Upper lobe of right lung (tissue), 1 donor: Measurements from ENCODE around the gene MYH9. TPM values are rescaled to one million over a fixed set of nuclear protein-coding genes. Genes with fewer than 3 reads are reported as not detected.

Experiments
- ATAC-seq: fragments of 200-7000 bp; cut with Tn5 transposase; one replicate; pipeline ENCODE4 v1.9.1; 2020; ENCODE audit warnings: mild to moderate bottlenecking, moderate library complexity
- DNase-seq: peaks from one replicate; pipeline ENCODE4 v3.0.0-alpha.2; 2020
- H3K27ac ChIP-seq: fragments of 200-600 bp; one replicate; pipeline ENCODE4 v1.8.0; 2022
- H3K27me3 ChIP-seq: fragments of 200-600 bp; one replicate; pipeline ENCODE4 v1.8.0; 2022; ENCODE audit warnings: mild to moderate bottlenecking
- H3K36me3 ChIP-seq: fragments of 200-600 bp; one replicate; pipeline ENCODE4 v1.8.0; 2022
- H3K4me1 ChIP-seq: fragments of 200-600 bp; one replicate; pipeline ENCODE4 v1.8.0; 2022
- H3K4me3 ChIP-seq: fragments of 200-600 bp; one replicate; pipeline ENCODE4 v1.8.0; 2022; ENCODE audit warnings: mild to moderate bottlenecking
- H3K9me3 ChIP-seq: fragments of 200-600 bp; one replicate; pipeline ENCODE4 v1.8.0; 2022
- intact Hi-C: fragments of 100-400 bp; cut with DNase I; formaldehyde crosslinking; loops from one replicate; pipeline ENCODE4 v1.11.0; 2022
- total RNA-seq: library from RNA; stranded (reverse); fragmentation: NEBNext Ultra II Directional; extraction: Animal tissue kit (Norgen Biotek cat#: 25700); gene quantifications from one replicate; pipeline ENCODE4 v1.2.1, GENCODE V29; 2021
- TF ChIP-seq, protein P1 (sequence below): fragments of 200-600 bp; IDR thresholded peaks from one replicate; pipeline ENCODE4 v1.8.0; 2022; ENCODE audit warnings: antibody characterized with exemption
- donor health status: DM: no; HTN: yes; CAD: no; lungs with severe emphysema.

Gene MYH9
- total RNA-seq, 1 donor from 2014 or later = 842 TPM

- ATAC-seq (no peak), DNase-seq (peak; percentile 67)
- intact Hi-C loops = no loop called here
- Histone ChIP-seq H3K4me3 (no peak overlapping the region), H3K36me3 (peaks cover 86% of the 10 kb centered on the region), H3K27ac (no peak overlapping the region), H3K4me1 (peaks cover 19% of the 10 kb centered on the region), H3K9me3 (no peaks in the 10 kb centered on the region), H3K27me3 (no peaks in the 10 kb centered on the region)
- TF ChIP-seq, protein P1, sequence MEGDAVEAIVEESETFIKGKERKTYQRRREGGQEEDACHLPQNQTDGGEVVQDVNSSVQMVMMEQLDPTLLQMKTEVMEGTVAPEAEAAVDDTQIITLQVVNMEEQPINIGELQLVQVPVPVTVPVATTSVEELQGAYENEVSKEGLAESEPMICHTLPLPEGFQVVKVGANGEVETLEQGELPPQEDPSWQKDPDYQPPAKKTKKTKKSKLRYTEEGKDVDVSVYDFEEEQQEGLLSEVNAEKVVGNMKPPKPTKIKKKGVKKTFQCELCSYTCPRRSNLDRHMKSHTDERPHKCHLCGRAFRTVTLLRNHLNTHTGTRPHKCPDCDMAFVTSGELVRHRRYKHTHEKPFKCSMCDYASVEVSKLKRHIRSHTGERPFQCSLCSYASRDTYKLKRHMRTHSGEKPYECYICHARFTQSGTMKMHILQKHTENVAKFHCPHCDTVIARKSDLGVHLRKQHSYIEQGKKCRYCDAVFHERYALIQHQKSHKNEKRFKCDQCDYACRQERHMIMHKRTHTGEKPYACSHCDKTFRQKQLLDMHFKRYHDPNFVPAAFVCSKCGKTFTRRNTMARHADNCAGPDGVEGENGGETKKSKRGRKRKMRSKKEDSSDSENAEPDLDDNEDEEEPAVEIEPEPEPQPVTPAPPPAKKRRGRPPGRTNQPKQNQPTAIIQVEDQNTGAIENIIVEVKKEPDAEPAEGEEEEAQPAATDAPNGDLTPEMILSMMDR = no peak
Observed at GRCh38 chr22:36288571-36289405, 99.0 kb downstream of the MYH9 start.

- Histone ChIP-seq H3K27me3 (no peaks in the 10 kb centered on the region), H3K4me3 (no peak overlapping the region), H3K36me3 (peaks cover 86% of the 10 kb centered on the region), H3K9me3 (no peaks in the 10 kb centered on the region), H3K27ac (no peak overlapping the region), H3K4me1 (peaks cover 19% of the 10 kb centered on the region)
- intact Hi-C loops = no loop called here
- peak; percentile 2 for ATAC-seq
- DNase-seq = peak; percentile 69
- TF ChIP-seq, protein P1 = no peak
Observed at GRCh38 chr22:36287881-36288515, 99.8 kb downstream of the MYH9 start.

DNA sequence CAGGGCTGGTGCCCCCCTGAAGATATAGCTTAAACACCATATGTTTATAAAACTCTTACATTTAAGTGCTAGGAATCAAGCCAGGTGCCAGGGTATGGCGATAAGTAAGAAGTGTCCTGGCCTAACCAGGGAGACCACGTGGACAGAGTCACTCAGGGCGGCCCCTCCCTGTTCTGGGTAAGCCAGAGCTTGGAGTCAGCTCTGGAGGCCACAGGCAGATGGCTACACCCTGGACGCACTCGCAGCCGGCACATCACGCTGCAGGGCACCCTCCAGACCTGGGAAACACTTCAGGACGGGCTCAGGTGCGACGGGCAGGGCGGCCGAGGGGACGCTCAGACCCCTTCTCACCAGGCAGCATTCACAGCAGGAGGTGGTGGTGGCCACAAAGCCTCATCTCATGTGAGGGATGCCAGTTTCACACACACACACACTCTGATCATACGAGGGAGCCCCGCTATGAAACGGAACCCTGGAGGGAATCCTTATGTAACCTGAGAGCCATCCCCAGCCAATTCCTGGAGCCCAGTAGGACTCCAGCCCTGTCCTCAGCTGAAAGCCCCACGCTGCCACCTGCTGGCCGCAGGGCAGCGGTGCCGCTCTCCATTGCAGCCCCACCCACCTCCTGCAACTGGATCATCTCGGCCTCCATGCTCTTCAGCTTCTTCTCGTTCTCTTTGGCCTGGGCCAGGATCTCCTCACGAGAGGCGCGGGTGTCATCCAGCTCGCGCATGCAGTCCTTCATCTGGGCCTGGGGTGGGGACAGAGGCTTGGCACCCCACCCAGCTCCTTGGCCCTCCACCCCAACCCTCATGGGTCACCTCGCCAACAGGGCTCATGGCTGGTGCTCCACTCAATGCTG, 101.4 kb downstream of the MYH9 start:
- intact Hi-C loops = no loop called here
- ATAC-seq (peak; percentile 87), DNase-seq (peak; percentile 87)
- H3K4me1 ChIP-seq = peaks cover 19% of the 10 kb centered on the region
- H3K36me3 ChIP-seq = peaks cover 87% of the 10 kb centered on the region
- no peaks in the 10 kb centered on the region for H3K27me3 ChIP-seq
- H3K4me3 ChIP-seq = no peak overlapping the region
- no peaks in the 10 kb centered on the region for H3K9me3 ChIP-seq
- H3K27ac ChIP-seq = peak overlapping the region; percentile 51
- TF ChIP-seq, protein P1 = peak; percentile 94

DNA sequence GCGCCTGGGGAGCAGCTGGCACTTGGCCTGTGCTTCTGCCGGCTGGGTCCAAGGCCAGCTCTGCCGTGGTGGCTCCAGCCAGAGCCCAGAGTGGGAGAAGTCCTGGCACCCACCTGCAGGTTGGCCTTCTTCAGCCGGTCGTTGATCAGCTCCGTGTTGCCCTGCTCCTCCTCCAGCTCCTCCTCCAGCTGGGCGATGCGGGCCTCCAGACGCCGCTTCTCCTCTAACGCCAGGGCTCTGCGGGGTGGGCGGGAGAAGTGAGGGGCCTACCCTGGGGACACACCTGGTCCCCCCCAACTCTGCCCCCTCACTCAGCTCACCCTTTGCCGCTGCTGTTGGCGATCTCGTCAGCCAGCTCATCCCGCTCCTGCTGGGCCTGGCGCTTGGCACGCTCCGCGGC, 102.2 kb downstream of the MYH9 start:
- no peak for ATAC-seq
- Histone ChIP-seq H3K4me3 (no peak overlapping the region), H3K27me3 (no peaks in the 10 kb centered on the region), H3K36me3 (peaks cover 93% of the 10 kb centered on the region), H3K9me3 (no peaks in the 10 kb centered on the region), H3K27ac (no peak overlapping the region), H3K4me1 (peaks cover 19% of the 10 kb centered on the region)
- peak; percentile 62 for DNase-seq
- TF ChIP-seq, protein P1 = no peak
- intact Hi-C loops = no loop called here

- no peak overlapping the region for H3K4me3 ChIP-seq
- H3K4me1 ChIP-seq = peaks cover 19% of the 10 kb centered on the region
- H3K9me3 ChIP-seq = no peaks in the 10 kb centered on the region
- no peak overlapping the region for H3K27ac ChIP-seq
- ATAC-seq (no peak), DNase-seq (peak; percentile 52)
- TF ChIP-seq, protein P1 = no peak
- intact Hi-C loops = no loop called here
- no peaks in the 10 kb centered on the region for H3K27me3 ChIP-seq
- H3K36me3 ChIP-seq = peaks cover 92% of the 10 kb centered on the region
Observed at GRCh38 chr22:36285017-36285416, 102.8 kb downstream of the MYH9 start.
